ENCODE data around the gene FMN1.

The FMN1 gene

DNA sequence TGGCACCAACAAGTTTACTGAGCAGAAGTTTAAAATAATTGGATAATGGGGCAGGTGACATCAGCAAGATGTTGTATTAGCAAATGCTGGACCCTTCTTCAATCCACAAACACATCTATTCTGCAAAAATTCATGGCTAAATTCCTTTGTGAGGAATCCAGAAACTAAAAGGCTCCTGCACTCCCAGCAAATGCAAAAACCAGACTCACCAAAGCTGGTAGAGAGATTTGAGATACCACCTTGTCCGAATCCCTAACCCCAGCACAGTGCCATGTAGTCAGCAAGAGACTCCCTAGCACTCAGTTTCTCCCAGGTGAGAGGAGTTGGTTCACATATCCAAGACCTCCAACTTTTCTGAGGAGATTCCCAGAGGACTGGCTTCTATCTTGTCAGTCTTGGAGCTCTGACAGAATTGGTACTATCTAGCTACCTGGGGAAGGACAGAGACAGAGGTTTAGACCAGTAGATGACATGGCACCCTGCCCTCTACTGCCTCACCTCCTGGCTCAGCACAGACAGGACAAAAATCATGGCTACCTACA lies 454.9 kb downstream of the FMN1 start:
- no peak for DNase-seq

DNA sequence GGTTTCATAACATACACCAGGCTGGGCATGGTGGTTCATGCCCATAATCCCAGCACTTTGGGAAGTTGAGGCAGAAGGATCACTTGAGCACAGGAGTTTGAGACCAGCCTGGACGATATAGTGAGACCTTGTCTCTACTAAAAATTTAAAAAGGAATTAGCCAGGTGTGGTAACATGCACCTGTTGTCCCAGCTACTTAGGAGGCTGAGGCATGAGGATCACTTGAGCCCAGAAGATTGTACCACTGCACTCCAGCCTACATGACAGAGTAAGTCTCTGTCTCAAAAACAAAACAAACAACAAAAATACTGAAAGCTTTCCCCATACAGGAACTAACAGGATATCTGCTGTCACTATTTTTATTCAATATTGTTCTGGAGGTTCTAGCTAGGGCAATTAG lies 455.8 kb downstream of the FMN1 start:
- no peak for DNase-seq

GRCh38 chr15:32737304-32737703 lies 457.2 kb downstream of the FMN1 start:
- DNase-seq, result no peak

- DNase-seq, result no peak
These were observed 457.8 kb downstream of the FMN1 start for GRCh38 chr15:32736701-32737061.

DNA sequence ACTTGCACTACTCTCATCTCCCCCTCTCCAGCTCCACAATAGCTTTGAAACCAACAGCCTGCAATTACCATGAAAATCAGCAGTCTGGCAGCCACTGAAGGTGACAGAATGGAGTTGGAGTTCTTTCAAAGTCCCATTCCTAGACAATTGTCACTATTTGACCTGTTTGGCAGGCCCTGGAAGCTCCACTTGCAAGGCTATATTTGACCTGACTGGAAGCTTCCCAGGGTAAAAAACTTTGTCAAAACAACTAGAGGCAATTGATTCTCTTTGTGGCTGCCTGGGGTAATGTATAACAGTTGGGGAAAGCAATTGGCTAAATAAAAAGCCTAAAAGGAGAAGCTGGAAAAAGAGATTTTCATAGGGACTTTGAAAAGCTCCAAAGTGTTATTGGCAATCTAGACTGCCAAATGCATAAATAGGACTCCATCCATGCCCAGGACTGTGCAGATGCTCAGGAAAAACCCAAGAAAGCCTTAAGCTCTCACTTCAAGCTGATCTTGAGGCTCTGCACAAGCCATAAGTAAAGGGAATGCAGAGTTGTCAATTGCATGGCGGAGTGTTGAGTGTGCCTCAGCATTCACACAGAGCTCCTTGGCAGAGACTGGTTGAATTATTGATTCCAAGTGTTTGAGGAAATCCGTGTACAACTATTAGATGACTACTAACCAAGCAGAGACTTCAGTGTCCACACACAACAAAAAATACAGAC lies 458.4 kb downstream of the FMN1 start:
- no peak for DNase-seq

DNA sequence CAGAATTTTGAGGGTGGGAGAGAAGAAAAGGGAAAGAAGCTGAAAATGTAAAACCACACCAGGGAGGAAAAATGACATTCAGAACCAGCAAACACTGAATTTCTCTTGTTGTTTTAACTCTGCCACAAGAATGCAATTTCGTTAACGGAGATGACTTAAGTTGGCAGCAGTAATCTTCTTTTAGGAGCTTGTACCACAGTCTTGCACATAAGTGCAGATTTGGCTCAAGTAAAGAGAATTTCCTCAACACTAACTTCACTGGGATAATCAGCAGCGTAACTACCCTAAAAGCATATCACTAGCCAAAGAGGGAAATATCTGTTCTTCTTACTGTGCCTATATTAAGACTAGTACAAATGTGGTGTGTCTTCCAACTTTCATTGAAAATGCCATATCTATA lies 461.2 kb downstream of the FMN1 start:
- no peak for DNase-seq

DNA sequence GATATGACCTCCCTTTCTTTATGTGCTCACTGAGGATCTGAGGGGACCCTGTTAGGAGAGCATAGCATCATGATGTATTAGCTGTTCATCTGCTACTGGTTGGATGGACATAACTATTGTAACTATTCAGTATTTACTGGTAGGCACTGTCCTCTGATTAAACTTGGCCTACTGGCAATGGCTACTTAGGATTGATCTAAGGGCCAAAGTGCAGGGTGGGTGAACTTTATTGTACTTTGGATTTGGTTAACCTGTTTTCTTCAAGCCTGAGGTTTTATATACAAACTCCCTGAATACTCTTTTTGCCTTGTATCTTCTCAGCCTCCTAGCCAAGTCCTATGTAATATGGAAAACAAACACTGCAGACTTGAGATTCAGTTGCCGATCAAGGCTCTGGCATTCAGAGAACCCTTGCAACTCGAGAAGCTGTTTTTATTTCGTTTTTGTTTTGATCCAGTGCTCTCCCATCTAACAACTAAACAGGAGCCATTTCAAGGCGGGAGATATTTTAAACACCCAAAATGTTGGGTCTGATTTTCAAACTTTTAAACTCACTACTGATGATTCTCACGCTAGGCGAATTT lies 461.8 kb downstream of the FMN1 start:
- DNase-seq, result no peak

- DNase-seq, result no peak
These were observed 463.5 kb downstream of the FMN1 start for GRCh38 chr15:32730677-32731654.

GRCh38 chr15:32729700-32730395 lies 464.7 kb downstream of the FMN1 start:
- no peak for DNase-seq

- DNase-seq, result no peak
These were observed 471.2 kb downstream of the FMN1 start for GRCh38 chr15:32723171-32723948.

DNA sequence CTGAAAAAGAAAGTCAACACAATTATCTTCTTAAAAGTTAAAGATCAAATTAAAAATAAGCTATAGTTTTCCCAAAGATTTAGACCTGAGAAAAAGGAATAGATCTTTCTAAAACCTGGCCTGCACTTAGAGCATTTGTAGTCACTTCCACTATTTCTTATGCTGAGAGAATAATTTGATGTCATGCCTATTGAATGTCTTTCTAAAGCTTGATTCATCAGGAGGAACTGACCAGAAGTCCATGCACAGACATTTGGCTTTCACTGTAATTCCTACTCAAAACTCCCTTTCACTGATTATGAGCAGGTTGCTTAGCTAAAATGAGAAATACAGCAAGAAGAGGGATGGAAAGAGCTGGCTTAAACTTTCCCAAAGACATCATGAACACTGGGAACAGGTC lies 472.4 kb downstream of the FMN1 start:
- no peak for DNase-seq

DNA sequence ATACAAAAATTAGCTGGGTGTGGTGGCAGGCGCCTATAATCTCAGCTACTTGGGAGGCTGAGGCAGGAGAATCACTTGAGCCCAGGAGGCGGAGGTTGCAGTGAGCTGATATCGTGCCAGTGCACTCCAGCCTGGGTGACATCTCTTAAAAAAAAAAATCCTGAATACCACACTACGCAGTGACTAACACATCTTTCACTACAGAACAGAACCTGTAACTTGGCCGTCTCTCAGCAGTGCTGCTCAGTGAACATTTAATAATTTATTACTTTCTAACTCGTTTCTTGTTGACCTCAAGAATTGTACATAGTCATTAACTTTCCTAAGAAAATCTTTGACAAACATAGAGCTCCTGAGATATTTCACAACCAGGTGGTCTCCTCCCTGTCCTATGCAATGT lies 472.9 kb downstream of the FMN1 start:
- DNase-seq, result no peak

DNA sequence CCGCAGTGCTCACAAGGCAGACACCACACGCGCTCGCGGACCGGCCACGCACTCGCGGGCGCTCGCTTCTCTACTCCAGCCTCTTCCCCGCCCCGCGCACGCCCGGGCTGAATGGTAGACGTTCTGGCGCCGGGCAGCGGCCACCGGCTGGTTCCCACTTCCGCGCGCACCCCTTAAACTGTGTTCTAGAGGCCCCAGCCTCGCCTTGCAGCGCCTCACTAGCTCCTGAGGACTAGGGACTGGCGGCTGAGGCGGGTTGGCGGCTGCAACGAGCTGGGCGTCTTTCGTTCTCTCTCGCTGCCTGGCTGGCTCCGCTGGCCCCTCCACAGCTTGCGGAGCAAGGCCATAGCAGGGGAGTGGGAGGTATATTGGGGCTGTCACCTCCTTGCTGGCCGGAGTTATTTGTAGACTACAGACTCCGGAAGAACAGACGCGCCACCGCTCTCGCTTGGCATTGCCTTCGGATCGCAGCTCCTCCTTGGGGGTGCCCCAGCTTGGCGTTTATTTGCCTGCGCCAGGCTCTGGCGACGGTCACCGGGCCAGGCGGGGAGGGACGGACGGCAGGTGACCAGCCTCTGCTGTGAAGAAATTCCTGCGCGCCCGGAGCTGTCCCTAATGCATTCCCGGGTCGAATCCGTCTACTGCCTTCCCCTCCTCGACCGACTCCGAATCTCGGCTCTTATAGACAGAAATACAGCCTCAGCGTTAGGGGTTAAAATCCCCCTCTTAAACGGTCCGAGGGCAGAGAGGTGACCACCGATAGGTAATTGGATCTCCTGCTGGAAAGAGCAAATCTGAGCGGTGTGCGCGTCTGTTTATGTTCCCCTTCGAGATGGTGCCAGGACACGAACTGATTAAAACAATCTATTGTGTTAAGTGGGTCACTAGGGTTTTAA lies 475.4 kb downstream of the FMN1 start:
- DNase-seq, result no peak

- DNase-seq, result no peak
These were observed 476.2 kb downstream of the FMN1 start for GRCh38 chr15:32718227-32718820.

- no peak for DNase-seq
These were observed 476.9 kb downstream of the FMN1 start, which contains the start of gene GREM1 for GRCh38 chr15:32717426-32718226. TSS of gene GREM1 (plus strand) at chr15:32718004. CDS start at chr15:32730691, 12,687 bp downstream.

GRCh38 chr15:32716915-32717425 lies 477.5 kb downstream of the FMN1 start:
- no peak for DNase-seq

DNA sequence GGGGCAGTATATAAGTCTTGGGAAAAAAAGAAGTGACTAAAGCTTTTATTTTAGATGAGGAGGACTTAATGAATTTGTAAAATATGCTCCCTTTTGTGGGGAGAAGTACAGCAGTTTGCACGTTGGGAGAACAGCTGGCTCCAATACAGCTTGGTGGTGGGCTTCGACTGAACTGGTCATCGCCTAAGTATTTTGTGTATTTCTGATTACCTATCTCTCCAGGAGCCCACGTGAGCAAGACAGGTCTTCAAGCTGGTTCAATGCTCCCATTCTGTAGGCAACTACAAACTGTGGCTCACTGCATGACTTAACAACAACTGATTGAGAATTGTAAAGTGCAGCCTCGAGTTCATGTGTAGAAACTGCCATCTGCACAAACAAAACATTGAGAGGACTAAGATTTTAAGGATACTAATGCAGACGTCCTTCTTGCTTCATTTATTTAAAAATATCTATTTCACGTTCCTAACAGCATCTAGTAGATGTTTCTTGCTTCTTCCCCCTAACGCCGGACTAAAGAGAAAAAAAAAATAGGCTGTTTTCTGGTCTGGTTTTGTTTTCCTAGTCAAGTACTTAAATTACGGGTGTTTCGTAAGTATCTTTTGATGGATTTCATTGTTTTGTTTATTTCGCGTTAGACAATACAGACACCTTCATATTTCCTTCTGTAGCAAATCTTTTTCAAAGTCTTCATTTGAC lies 478.1 kb downstream of the FMN1 start:
- no peak for DNase-seq
